Fibroblast of lung (primary cell): ENCODE measurements around the gene HAGH.

ENCODE experiments used
- CTCF ChIP-seq, 2 donors: IDR thresholded peaks in 1 of 2; conservative IDR thresholded peaks in 1 of 2; 1 replicate in 1 of 2; 2 replicates in 1 of 2; pipeline ENCODE4 v1.5.1; 2011 to 2012; ENCODE audit warnings: low read length in 2 of 2, control low read depth in 1 of 2, inconsistent platforms in 1 of 2, low read depth in 1 of 2, mild to moderate bottlenecking in 1 of 2
- EZH2 ChIP-seq: IDR thresholded peaks from 2 replicates; pipeline ENCODE4 v1.5.1; 2012; ENCODE audit warnings: low read length, control low read depth, mild to moderate bottlenecking; ENCODE audit errors: missing control alignments

GRCh38 chr16:1825381-1825863 is 1.2 kb downstream of the HAGH start:
- TF ChIP-seq CTCF (conservative IDR thresholded peaks at IDR 0.05 in 1 of 2, IDR thresholded peaks at IDR 0.05 in 1 of 2; ENCODE audit: low read depth in 1 of 2, low read length in 2 of 2) (no peak), EZH2 (no peak)
